ENCODE data around the gene CERS6. TPM values are rescaled to one million over a fixed set of nuclear protein-coding genes. Genes with fewer than 3 reads are reported as not detected.

The CERS6 gene
- total RNA-seq, 1 donor from 2014 or later, result 11.3 TPM

- ATAC-seq (no peak), DNase-seq (ENCODE audit: low spot score) (no peak)
Observed at GRCh38 chr2:168528469-168528868, 72.4 kb downstream of the CERS6 start.

- ATAC-seq (no peak), DNase-seq (ENCODE audit: low spot score) (no peak)
Observed at GRCh38 chr2:168529054-168529833, 73.2 kb downstream of the CERS6 start.

GRCh38 chr2:168529900-168530561 is 74.0 kb downstream of the CERS6 start:
- ATAC-seq, result no peak
- DNase-seq (ENCODE audit: low spot score), result no peak

- ATAC-seq (no peak), DNase-seq (ENCODE audit: low spot score) (no peak)
Observed at GRCh38 chr2:168530982-168531622, 75.0 kb downstream of the CERS6 start.

GRCh38 chr2:168534926-168535325 is 78.9 kb downstream of the CERS6 start:
- no peak for DNase-seq (ENCODE audit: low spot score)
- no peak for ATAC-seq

GRCh38 chr2:168536925-168537466 is 80.9 kb downstream of the CERS6 start:
- ATAC-seq, result no peak
- no peak for DNase-seq (ENCODE audit: low spot score)

GRCh38 chr2:168538133-168538532 is 82.1 kb downstream of the CERS6 start:
- ATAC-seq (no peak), DNase-seq (ENCODE audit: low spot score) (no peak)

GRCh38 chr2:168538534-168538933 is 82.5 kb downstream of the CERS6 start:
- no peak for DNase-seq (ENCODE audit: low spot score)
- no peak for ATAC-seq

GRCh38 chr2:168539945-168540344 is 83.9 kb downstream of the CERS6 start:
- no peak for DNase-seq (ENCODE audit: low spot score)
- no peak for ATAC-seq

GRCh38 chr2:168541858-168542257 is 85.8 kb downstream of the CERS6 start:
- DNase-seq (ENCODE audit: low spot score) (no peak), ATAC-seq (peak; percentile 85)

GRCh38 chr2:168543037-168543436 is 87.0 kb downstream of the CERS6 start:
- DNase-seq (ENCODE audit: low spot score) (no peak), ATAC-seq (no peak)

GRCh38 chr2:168543935-168544334 is 87.9 kb downstream of the CERS6 start:
- DNase-seq (ENCODE audit: low spot score) (no peak), ATAC-seq (no peak)

- no peak for ATAC-seq
- no peak for DNase-seq (ENCODE audit: low spot score)
Observed at GRCh38 chr2:168545439-168546082, 89.5 kb downstream of the CERS6 start.

GRCh38 chr2:168550670-168551069 is 94.6 kb downstream of the CERS6 start:
- DNase-seq (ENCODE audit: low spot score), result no peak
- peak; percentile 63 for ATAC-seq

GRCh38 chr2:168552450-168552856 is 96.4 kb downstream of the CERS6 start:
- no peak for DNase-seq (ENCODE audit: low spot score)
- ATAC-seq, result no peak

- no peak for DNase-seq (ENCODE audit: low spot score)
- ATAC-seq, result no peak
Observed at GRCh38 chr2:168555283-168555682, 99.2 kb downstream of the CERS6 start.

- DNase-seq (ENCODE audit: low spot score), result peak; percentile 86
Observed at GRCh38 chr2:168559187-168559586, 103.1 kb downstream of the CERS6 start.

GRCh38 chr2:168560817-168561499 is 104.9 kb downstream of the CERS6 start:
- DNase-seq (ENCODE audit: low spot score) (no peak), ATAC-seq (no peak)

More at GRCh38 chr2:168559187-168559586, 103.1 kb downstream of the CERS6 start:
- peak; percentile 92 for ATAC-seq

- ATAC-seq, result no peak
Observed at GRCh38 chr2:168561991-168562390, 105.9 kb downstream of the CERS6 start.

GRCh38 chr2:168562971-168563370 is 106.9 kb downstream of the CERS6 start:
- ATAC-seq (no peak), DNase-seq (ENCODE audit: low spot score) (no peak)

More at GRCh38 chr2:168561991-168562390, 105.9 kb downstream of the CERS6 start:
- DNase-seq (ENCODE audit: low spot score), result no peak
